GM23338 (cell line): ENCODE data around the gene PBX3. TPM values are rescaled to one million over a fixed set of nuclear protein-coding genes. Genes with fewer than 3 reads are reported as not detected.

ENCODE experiments used
- ATAC-seq: fragments of 200-7000 bp; cut with Tn5 transposase; 3 replicates; pipeline ENCODE4 v1.9.1; 2020
- DNase-seq: peaks from one replicate; pipeline ENCODE4 v3.0.0-alpha.2; 2015; ENCODE audit warnings: low spot score
- H2AFZ ChIP-seq: fragments of 200-600 bp; sonication (generic); 2 replicates; pipeline ENCODE4 v1.8.0; 2016; ENCODE audit warnings: antibody characterized with exemption, mild to moderate bottlenecking, moderate library complexity
- H3F3A ChIP-seq: fragments of 200-600 bp; sonication (generic); replicated peaks from 2 replicates; pipeline ENCODE4 v1.8.0; 2017; ENCODE audit warnings: antibody characterized with exemption, mixed run types, low read depth
- H3K27ac ChIP-seq: fragments of 200-600 bp; sonication (generic); 2 replicates; pipeline ENCODE4 v1.6.1; 2016; ENCODE audit warnings: low read depth
- H3K27me3 ChIP-seq: fragments of 200-600 bp; sonication (generic); 2 replicates; pipeline ENCODE4 v1.8.0; 2016; ENCODE audit warnings: mild to moderate bottlenecking, mixed run types, moderate library complexity; ENCODE audit not compliant: insufficient read depth
- H3K36me3 ChIP-seq: fragments of 200-600 bp; sonication (generic); 2 replicates; pipeline ENCODE4 v1.8.0; 2016; ENCODE audit warnings: mild to moderate bottlenecking; ENCODE audit not compliant: insufficient read depth
- H3K4me1 ChIP-seq: fragments of 200-600 bp; sonication (generic); 2 replicates; pipeline ENCODE4 v1.8.0; 2016; ENCODE audit warnings: mild to moderate bottlenecking, moderate library complexity; ENCODE audit not compliant: insufficient read depth
- H3K4me2 ChIP-seq: fragments of 200-600 bp; sonication (generic); 2 replicates; pipeline ENCODE4 v1.7.1; 2017; ENCODE audit warnings: mixed run types
- H3K4me3 ChIP-seq: fragments of 200-600 bp; sonication (generic); 2 replicates; pipeline ENCODE4 v1.6.1; 2016; ENCODE audit warnings: mixed run types
- H3K79me2 ChIP-seq: fragments of 200-600 bp; sonication (generic); replicated peaks from 2 replicates; pipeline ENCODE4 v1.8.0; 2017; ENCODE audit warnings: mild to moderate bottlenecking; ENCODE audit not compliant: insufficient read depth
- H3K9me2 ChIP-seq: fragments of 200-600 bp; sonication (generic); 2 replicates; pipeline ENCODE4 v1.8.0; 2017; ENCODE audit not compliant: insufficient read depth
- H4K20me1 ChIP-seq: fragments of 200-600 bp; sonication (generic); replicated peaks from 2 replicates; pipeline ENCODE4 v1.8.0; 2017; ENCODE audit warnings: mild to moderate bottlenecking; ENCODE audit not compliant: insufficient read depth
- H3K27ac Mint-ChIP-seq: 2 replicates; pipeline ENCODE4 v1.8.0; 2020; ENCODE audit warnings: inconsistent platforms, mild to moderate bottlenecking, moderate library complexity, mixed read lengths
- H3K27me3 Mint-ChIP-seq: 3 replicates; pipeline ENCODE4 v1.8.0; 2022; ENCODE audit warnings: low read depth, mild to moderate bottlenecking, moderate library complexity, mixed read lengths, inconsistent platforms; ENCODE audit not compliant: insufficient read depth, poor library complexity
- H3K36me3 Mint-ChIP-seq: 3 replicates; pipeline ENCODE4 v1.8.0; 2021; ENCODE audit warnings: low read depth, mild to moderate bottlenecking, inconsistent platforms, moderate library complexity, mixed read lengths
- H3K4me1 Mint-ChIP-seq: 3 replicates; pipeline ENCODE4 v1.8.0; 2020; ENCODE audit warnings: mild to moderate bottlenecking, inconsistent platforms, mixed read lengths
- H3K4me3 Mint-ChIP-seq: 3 replicates; pipeline ENCODE4 v1.8.0; 2021; ENCODE audit warnings: moderate library complexity, mild to moderate bottlenecking, inconsistent platforms, mixed read lengths
- H3K9me3 Mint-ChIP-seq: 3 replicates; pipeline ENCODE4 v1.8.0; 2020; ENCODE audit warnings: moderate library complexity, mild to moderate bottlenecking, inconsistent platforms, mixed read lengths
- CREB1 ChIP-seq: fragments of 250-450 bp; sonication (Bioruptor Pico); IDR thresholded peaks from 2 replicates; pipeline ENCODE4 v1.5.0; 2020; ENCODE audit warnings: low read depth, mild to moderate bottlenecking, moderate library complexity
- ETS1 ChIP-seq: IDR thresholded peaks from 2 replicates; pipeline ENCODE4 v1.6.1; 2016; ENCODE audit warnings: antibody characterized with exemption
- EZH2 ChIP-seq: fragments of 200-600 bp; sonication (generic); IDR thresholded peaks from one replicate; pipeline ENCODE4 v1.8.0; 2017; ENCODE audit warnings: antibody characterized with exemption, mild to moderate bottlenecking, low read depth; ENCODE audit not compliant: unreplicated experiment
- EZH2phosphoT487 ChIP-seq: fragments of 200-600 bp; sonication (generic); IDR thresholded peaks from one replicate; pipeline ENCODE4 v1.8.1; 2018; ENCODE audit warnings: antibody characterized with exemption; ENCODE audit not compliant: unreplicated experiment
- JUNB ChIP-seq: IDR thresholded peaks from one replicate; pipeline ENCODE4 v1.6.1; 2016; ENCODE audit warnings: antibody characterized with exemption; ENCODE audit not compliant: unreplicated experiment
- NANOG ChIP-seq: IDR thresholded peaks from 2 replicates; pipeline ENCODE4 v1.6.1; 2016; ENCODE audit warnings: antibody characterized with exemption, borderline replicate concordance
- POLR2AphosphoS5 ChIP-seq: IDR thresholded peaks from 2 replicates; pipeline ENCODE4 v1.6.1; 2016; ENCODE audit warnings: antibody characterized with exemption, low read depth
- STAT1 ChIP-seq: IDR thresholded peaks from one replicate; pipeline ENCODE4 v1.6.1; 2016; ENCODE audit warnings: antibody characterized with exemption; ENCODE audit not compliant: unreplicated experiment
- ZNF114 ChIP-seq: fragments of 250-450 bp; sonication (Bioruptor Pico); IDR thresholded peaks from 2 replicates; pipeline ENCODE4 v1.5.0; 2020; ENCODE audit warnings: mild to moderate bottlenecking, moderate library complexity
- ZNF331 ChIP-seq: fragments of 250-450 bp; sonication (Bioruptor Pico); IDR thresholded peaks from 2 replicates; pipeline ENCODE4 v1.5.0; 2020; ENCODE audit warnings: low read depth, mild to moderate bottlenecking, moderate library complexity
- ZNF462 ChIP-seq: fragments of 250-450 bp; sonication (Bioruptor Pico); IDR thresholded peaks from 2 replicates; pipeline ENCODE4 v1.5.0; 2020; ENCODE audit warnings: mild to moderate bottlenecking, moderate library complexity
- polyA plus RNA-seq: library from polyadenylated mRNA; unstranded; fragments of >200 nt; fragmentation: Nextera tagmentation; extraction: Ambion mirVana; gene quantifications from 2 replicates; pipeline ENCODE4 v1.2.1, GENCODE V29; 2016
- total RNA-seq: library from RNA; depleted of rRNA; stranded (reverse); fragments of >200 nt; shearing (Covaris generic); gene quantifications from 2 replicates; pipeline ENCODE4 v1.2.3, GENCODE V29; 2014
- TF ChIP-seq, protein P1 (sequence below), 2 experiments: fragments of 200-600 bp in 1 of 2; sonication (generic) in 1 of 2; conservative IDR thresholded peaks; 2 replicates each; pipeline versions ENCODE4 v1.5.1 to v1.6.1; 2016 to 2017; ENCODE audit warnings: antibody characterized with exemption in 2 of 2, low read depth in 2 of 2, mild to moderate bottlenecking in 2 of 2, moderate library complexity in 1 of 2
- TF ChIP-seq, protein P2 (sequence below): IDR thresholded peaks from one replicate; pipeline ENCODE4 v1.6.1; 2018; ENCODE audit warnings: antibody characterized with exemption; ENCODE audit not compliant: unreplicated experiment

PBX3 gene
- total and polyA plus RNA-seq, 2 experiments from 2014 or later, result 28.9 to 50.5 TPM

DNA sequence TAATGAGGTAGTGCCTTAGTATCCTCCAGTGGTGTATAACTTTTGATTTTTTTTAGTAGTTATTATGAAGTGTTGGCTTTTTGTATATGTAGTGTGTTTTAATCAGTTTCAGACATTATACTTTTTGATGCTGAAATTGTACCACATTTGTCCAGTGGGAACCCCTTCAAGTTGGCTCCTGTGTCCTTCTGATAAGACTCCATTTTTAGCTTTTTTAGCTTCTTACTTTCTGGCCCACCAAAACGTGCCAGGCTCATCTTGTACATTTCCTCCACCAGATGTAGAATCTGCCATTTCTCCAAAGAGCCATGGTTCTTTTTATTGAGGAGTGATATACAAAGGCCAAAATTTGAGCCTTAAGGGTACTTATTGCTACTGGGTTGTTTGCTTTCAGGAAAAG, 84.4 kb downstream of the PBX3 start:
- Histone ChIP-seq H3K4me1 (no peaks in the 10 kb centered on the region), H3K36me3 (no peaks in the 10 kb centered on the region), H3K4me3 (no peak overlapping the region), H2AFZ (no peak overlapping the region), H3F3A (no peaks in the 10 kb centered on the region), H3K4me2 (no peak overlapping the region), H3K79me2 (peaks cover 65% of the 10 kb centered on the region), H3K27ac (no peak overlapping the region), H3K9me2 (no peaks in the 10 kb centered on the region), H4K20me1 (0 out of 2 replicates have a peak, but pooled peaks cover 3% of the 10 kb centered on the region), H3K27me3 (no peaks in the 10 kb centered on the region)
- Mint-ChIP-seq H3K27ac (no peak overlapping the region), H3K27me3 (no peaks in the 10 kb centered on the region), H3K36me3 (no peaks in the 10 kb centered on the region), H3K4me3 (no peak overlapping the region), H3K4me1 (peaks cover under 1% of the 10 kb centered on the region; the same call in 1 of the 3 replicates), H3K9me3 (no peaks in the 10 kb centered on the region)
- TF ChIP-seq JUNB, result no peak
- TF ChIP-seq EZH2, result no peak
- TF ChIP-seq NANOG, result no peak
- TF ChIP-seq STAT1, result no peak
- no peak for TF ChIP-seq ZNF114 (CRISPR knock-in tag)
- TF ChIP-seq, protein P1, sequence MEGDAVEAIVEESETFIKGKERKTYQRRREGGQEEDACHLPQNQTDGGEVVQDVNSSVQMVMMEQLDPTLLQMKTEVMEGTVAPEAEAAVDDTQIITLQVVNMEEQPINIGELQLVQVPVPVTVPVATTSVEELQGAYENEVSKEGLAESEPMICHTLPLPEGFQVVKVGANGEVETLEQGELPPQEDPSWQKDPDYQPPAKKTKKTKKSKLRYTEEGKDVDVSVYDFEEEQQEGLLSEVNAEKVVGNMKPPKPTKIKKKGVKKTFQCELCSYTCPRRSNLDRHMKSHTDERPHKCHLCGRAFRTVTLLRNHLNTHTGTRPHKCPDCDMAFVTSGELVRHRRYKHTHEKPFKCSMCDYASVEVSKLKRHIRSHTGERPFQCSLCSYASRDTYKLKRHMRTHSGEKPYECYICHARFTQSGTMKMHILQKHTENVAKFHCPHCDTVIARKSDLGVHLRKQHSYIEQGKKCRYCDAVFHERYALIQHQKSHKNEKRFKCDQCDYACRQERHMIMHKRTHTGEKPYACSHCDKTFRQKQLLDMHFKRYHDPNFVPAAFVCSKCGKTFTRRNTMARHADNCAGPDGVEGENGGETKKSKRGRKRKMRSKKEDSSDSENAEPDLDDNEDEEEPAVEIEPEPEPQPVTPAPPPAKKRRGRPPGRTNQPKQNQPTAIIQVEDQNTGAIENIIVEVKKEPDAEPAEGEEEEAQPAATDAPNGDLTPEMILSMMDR (conservative IDR thresholded peaks at IDR 0.05; ENCODE audit: low read depth in 2 of 2), result no peak
- TF ChIP-seq, protein P2, sequence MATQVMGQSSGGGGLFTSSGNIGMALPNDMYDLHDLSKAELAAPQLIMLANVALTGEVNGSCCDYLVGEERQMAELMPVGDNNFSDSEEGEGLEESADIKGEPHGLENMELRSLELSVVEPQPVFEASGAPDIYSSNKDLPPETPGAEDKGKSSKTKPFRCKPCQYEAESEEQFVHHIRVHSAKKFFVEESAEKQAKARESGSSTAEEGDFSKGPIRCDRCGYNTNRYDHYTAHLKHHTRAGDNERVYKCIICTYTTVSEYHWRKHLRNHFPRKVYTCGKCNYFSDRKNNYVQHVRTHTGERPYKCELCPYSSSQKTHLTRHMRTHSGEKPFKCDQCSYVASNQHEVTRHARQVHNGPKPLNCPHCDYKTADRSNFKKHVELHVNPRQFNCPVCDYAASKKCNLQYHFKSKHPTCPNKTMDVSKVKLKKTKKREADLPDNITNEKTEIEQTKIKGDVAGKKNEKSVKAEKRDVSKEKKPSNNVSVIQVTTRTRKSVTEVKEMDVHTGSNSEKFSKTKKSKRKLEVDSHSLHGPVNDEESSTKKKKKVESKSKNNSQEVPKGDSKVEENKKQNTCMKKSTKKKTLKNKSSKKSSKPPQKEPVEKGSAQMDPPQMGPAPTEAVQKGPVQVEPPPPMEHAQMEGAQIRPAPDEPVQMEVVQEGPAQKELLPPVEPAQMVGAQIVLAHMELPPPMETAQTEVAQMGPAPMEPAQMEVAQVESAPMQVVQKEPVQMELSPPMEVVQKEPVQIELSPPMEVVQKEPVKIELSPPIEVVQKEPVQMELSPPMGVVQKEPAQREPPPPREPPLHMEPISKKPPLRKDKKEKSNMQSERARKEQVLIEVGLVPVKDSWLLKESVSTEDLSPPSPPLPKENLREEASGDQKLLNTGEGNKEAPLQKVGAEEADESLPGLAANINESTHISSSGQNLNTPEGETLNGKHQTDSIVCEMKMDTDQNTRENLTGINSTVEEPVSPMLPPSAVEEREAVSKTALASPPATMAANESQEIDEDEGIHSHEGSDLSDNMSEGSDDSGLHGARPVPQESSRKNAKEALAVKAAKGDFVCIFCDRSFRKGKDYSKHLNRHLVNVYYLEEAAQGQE, result no peak
- no peak for TF ChIP-seq CREB1 (CRISPR knock-in tag)
- TF ChIP-seq ZNF462 (CRISPR knock-in tag), result no peak
- TF ChIP-seq ZNF331 (CRISPR knock-in tag), result no peak
- no peak for TF ChIP-seq ETS1
- TF ChIP-seq EZH2phosphoT487, result no peak
- TF ChIP-seq POLR2AphosphoS5, result no peak
- DNase-seq (no peak), ATAC-seq (no peak)
